RWPE1 (cell line): ENCODE measurements around the gene KLHL7.

ENCODE experiments used
- CTCF ChIA-PET: fragments of 350-600 bp; sonication (Branson Sonifier 250); formaldehyde crosslinking; extraction: SDS; loops from one replicate; lab custom pipeline; 2021; lab: Yijun Ruan, JAX
- POLR2A ChIA-PET: fragments of 400-600 bp; formaldehyde crosslinking; extraction: SDS; loops from one replicate; lab custom pipeline; 2020; ENCODE audit warnings: antibody characterized with exemption; ENCODE audit not compliant: low non-redundant PET; lab: Yijun Ruan, JAX
- DNase-seq: peaks from one replicate; pipeline ENCODE4 v3.0.0; 2012; ENCODE audit warnings: low spot score
- H3K27ac ChIP-seq: fragments of 450-650 bp; 2 replicates; pipeline ENCODE4 v1.5.1; 2017
- TF ChIP-seq, protein P1 (sequence below): fragments of 450-650 bp; conservative IDR thresholded peaks from 2 replicates; pipeline ENCODE4 v1.5.1; 2017; ENCODE audit warnings: low read depth, mild to moderate bottlenecking

The KLHL7 gene

DNA sequence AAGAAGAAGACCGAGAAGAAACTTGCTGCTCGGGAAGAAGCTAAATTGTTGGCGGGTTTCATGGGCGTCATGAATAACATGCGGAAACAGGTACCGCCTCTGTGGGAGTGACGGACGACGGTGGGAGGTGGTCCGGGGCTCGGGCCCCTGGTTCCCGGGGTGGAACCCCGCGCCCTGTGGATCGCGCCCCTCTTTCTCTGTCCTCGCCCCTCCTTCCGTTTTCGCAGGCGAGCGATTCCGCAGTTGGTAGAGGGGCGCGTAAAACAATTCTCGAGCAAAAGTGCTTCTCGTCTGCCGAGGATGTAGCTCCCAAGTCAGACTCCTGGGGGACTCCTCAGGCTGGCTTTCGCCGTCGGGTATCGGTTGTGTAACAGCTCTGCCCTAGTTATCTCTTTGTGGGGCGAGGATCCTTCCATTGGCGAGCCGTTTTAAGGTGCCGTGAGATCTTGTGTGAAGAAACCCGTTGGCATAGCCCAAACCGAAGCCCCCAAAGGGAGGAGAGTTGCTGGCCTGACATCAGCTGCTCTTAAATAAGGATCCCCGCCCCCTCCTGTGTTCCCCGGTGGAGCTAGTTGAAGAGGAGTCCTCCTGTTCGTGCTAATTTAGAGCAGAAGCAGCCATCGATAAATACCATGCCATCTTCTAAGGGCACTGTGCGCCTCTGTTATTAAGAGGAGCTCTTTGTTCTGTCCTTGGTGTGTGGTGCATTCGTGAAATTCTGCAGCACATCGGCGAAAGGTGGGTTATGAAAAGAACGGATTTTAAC lies 655 bp downstream of the KLHL7 start:
- ChIA-PET CTCF (interaction anchor here (0.5 to 1.4 kb wide), 6 partner anchors 10 to 998 kb away, joined by 3 to 8 read pairs (median 4); no protein-coding TSS in a partner anchor), POLR2A (interaction anchor here (0.6 to 1.2 kb wide), 3 partner anchors 8 to 58 kb away, joined by 3 to 5 read pairs (median 4); no protein-coding TSS in a partner anchor)
- peak; percentile 51 for DNase-seq
- H3K27ac ChIP-seq = peak overlapping the region; percentile 92
- TF ChIP-seq, protein P1, sequence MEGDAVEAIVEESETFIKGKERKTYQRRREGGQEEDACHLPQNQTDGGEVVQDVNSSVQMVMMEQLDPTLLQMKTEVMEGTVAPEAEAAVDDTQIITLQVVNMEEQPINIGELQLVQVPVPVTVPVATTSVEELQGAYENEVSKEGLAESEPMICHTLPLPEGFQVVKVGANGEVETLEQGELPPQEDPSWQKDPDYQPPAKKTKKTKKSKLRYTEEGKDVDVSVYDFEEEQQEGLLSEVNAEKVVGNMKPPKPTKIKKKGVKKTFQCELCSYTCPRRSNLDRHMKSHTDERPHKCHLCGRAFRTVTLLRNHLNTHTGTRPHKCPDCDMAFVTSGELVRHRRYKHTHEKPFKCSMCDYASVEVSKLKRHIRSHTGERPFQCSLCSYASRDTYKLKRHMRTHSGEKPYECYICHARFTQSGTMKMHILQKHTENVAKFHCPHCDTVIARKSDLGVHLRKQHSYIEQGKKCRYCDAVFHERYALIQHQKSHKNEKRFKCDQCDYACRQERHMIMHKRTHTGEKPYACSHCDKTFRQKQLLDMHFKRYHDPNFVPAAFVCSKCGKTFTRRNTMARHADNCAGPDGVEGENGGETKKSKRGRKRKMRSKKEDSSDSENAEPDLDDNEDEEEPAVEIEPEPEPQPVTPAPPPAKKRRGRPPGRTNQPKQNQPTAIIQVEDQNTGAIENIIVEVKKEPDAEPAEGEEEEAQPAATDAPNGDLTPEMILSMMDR = no peak

DNA sequence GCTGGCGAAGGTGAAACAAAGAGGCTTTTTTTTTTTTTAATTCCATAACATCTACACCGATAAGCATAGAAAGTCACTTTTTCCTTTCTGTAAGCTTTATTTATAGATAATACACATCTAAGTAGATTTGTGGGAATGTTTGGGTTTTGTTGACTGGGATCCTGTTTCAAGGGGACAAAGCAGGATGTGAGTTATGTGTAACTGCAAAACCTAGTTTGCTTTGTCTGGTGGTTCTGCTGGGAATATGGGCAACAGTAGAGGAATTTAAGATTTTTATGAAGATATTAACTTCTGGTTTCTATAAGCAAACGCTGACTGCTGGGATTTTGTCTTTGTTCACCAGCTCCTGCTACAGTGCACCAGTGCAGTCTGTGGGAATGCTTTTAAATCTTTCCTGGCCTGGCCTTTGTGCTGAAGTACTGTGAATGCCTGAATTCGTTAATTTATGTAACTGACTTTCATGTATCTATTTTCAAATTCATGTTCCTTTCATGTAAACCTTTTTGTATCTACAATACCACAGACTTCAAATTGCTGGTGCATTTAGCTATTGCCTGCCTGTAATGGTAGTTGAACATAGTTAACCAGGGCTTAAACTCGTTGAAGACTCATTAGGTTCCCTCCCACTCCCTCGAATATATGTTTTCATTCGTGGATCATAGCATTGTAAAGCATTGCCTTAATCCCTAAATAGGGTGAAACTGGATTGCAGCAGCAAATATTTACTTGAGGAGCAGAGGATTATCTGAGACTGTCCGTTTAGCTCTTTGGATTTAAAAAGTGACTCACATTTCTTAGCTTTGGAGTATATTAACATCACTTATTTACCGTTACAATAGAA lies 1.5 kb downstream of the KLHL7 start:
- TF ChIP-seq, protein P1 = no peak
- H3K27ac ChIP-seq = peak overlapping the region; percentile 92; the same call in 1 of the 2 replicates
- POLR2A ChIA-PET = interaction anchor here (0.9 to 1.2 kb wide), 2 partner anchors 7 to 11 kb away, joined by 3 to 4 read pairs; no protein-coding TSS in a partner anchor
- CTCF ChIA-PET = interaction anchor here (0.6 to 1.4 kb wide), 2 partner anchors 9 to 982 kb away, joined by 3 to 6 read pairs; no protein-coding TSS in a partner anchor
- no peak for DNase-seq

DNA sequence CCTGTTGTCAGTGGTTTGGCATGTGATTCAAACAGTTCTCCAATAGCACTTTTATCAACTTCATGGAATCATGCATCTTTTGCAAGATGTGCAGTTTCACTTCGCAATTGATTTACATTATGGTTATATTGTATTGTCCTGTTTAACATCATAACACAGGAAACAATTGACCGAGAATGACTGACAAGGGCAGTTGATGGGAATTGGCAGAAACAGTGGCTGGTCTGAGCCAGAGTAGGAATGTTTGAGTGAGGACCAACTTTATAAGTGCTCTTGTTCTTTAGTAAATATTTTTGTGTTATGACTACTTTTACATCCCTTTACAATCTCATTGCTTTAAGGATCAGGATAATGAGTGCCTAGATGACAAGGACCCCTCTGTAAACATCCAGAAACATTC lies 2.2 kb downstream of the KLHL7 start:
- ChIA-PET POLR2A (no interaction called here), CTCF (interaction anchor here (1.4 kb wide), 1 partner anchor 9 kb away, joined by 3 read pairs; no protein-coding TSS in a partner anchor)
- DNase-seq = no peak
- no peak overlapping the region for H3K27ac ChIP-seq
- TF ChIP-seq, protein P1 = no peak

DNA sequence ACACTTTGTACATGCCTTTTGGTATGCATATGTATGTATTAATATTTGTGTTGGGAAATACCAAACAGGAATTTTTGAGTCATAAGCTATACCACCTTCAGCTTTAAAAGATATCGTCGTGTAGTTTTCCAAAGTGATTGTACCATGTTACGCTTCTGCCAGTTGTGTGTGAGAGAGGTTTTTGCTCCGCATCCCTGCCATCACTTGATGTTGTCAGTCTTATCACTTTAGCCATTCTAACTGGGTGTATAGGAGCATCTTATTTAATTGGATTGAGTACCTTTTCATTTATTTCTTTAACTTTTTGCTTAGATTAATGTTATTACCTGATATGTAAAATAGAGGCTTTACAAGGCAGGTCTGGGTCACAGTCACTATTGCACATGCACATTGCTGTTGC lies 3.4 kb downstream of the KLHL7 start:
- no peak overlapping the region for H3K27ac ChIP-seq
- ChIA-PET CTCF (no interaction called here), POLR2A (no interaction called here)
- TF ChIP-seq, protein P1 = no peak
- DNase-seq = no peak

DNA sequence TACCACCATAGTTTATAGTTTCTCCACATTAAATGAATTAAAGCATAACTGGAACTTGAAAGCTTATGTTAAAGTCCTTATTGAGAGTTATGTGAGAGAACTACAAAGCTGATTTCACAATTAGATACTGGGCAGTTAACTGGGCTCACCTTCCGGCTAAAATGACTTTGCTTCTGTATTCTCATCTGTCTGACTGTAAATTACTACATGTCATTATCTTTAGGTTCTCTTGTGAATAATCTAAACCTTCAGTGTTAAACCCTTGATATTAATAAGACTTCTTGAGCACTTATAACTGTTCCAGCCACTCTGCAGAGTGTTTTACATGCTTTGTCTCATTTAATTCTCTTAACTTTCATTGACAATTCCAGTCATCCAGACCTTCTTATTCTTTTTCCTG lies 3.9 kb downstream of the KLHL7 start:
- CTCF ChIA-PET = no interaction called here
- POLR2A ChIA-PET = no interaction called here
- no peak for DNase-seq
- TF ChIP-seq, protein P1 = no peak
- H3K27ac ChIP-seq = no peak overlapping the region

DNA sequence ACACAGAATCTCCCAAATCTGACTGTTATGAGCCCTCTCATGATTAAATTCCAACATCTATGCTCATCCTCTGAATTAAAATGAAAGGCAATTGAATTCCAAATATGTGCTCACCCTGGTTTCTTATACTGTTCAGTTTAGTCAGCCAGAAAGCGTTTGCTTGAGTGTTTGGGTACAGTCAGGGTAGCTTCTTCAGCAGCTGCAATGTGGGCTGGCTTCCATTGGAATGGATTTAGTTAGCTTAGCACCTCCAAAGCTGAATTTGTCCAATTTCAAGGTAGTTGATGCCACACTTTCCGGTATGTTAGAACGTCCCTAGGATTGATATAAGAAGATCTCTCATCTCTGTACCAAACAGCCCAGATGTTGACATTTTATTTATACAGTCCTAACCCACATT lies 9.3 kb downstream of the KLHL7 start:
- CTCF ChIA-PET = interaction anchor here (0.6 kb wide), 1 partner anchor 445 kb away, joined by 3 read pairs; no protein-coding TSS in a partner anchor
- DNase-seq = no peak
- TF ChIP-seq, protein P1 = no peak
- no peak overlapping the region for H3K27ac ChIP-seq
- POLR2A ChIA-PET = interaction anchor here (1.1 kb wide), 1 partner anchor 9 kb away, joined by 4 read pairs; the partner anchor contains the start of gene KLHL7
